Progenitor cell of endocrine pancreas (in vitro differentiated cells): ENCODE results near the gene FFAR3. TPM values are rescaled to one million over a fixed set of nuclear protein-coding genes. Genes with fewer than 3 reads are reported as not detected.

ENCODE experiments used
- DNase-seq: peaks from one replicate; pipeline ENCODE4 v3.0.0; 2021; ENCODE audit warnings: low spot score; ENCODE audit not compliant: unreplicated experiment
- H3K27ac Mint-ChIP-seq: 2 replicates; pipeline ENCODE4 v1.8.0; 2021; ENCODE audit warnings: mild to moderate bottlenecking, moderate library complexity, mixed read lengths
- H3K27me3 Mint-ChIP-seq: 2 replicates; pipeline ENCODE4 v1.8.0; 2021; ENCODE audit warnings: mixed read lengths
- H3K36me3 Mint-ChIP-seq: 2 replicates; pipeline ENCODE4 v1.8.0; 2022; ENCODE audit warnings: mixed read lengths; ENCODE audit not compliant: insufficient read depth
- H3K4me1 Mint-ChIP-seq: 2 replicates; pipeline ENCODE4 v1.8.0; 2021; ENCODE audit warnings: low read depth, mixed read lengths
- H3K4me3 Mint-ChIP-seq: 2 replicates; pipeline ENCODE4 v1.8.0; 2021; ENCODE audit warnings: low read depth, mild to moderate bottlenecking, moderate library complexity, mixed read lengths
- H3K9me3 Mint-ChIP-seq: 2 replicates; pipeline ENCODE4 v1.8.0; 2021; ENCODE audit warnings: low read depth, mixed read lengths
- total RNA-seq: library from RNA; stranded (reverse); gene quantifications from 2 replicates; pipeline ENCODE4 v1.2.1, GENCODE V29; 2021
- TF ChIP-seq, protein P1 (sequence below): fragments of 200-600 bp; sonication (generic); IDR thresholded peaks from one replicate; pipeline ENCODE4 v1.5.0; 2021; ENCODE audit warnings: antibody characterized with exemption, mild to moderate bottlenecking; ENCODE audit not compliant: unreplicated experiment

The FFAR3 gene
- total RNA-seq, 1 donor from 2014 or later: not detected

DNA sequence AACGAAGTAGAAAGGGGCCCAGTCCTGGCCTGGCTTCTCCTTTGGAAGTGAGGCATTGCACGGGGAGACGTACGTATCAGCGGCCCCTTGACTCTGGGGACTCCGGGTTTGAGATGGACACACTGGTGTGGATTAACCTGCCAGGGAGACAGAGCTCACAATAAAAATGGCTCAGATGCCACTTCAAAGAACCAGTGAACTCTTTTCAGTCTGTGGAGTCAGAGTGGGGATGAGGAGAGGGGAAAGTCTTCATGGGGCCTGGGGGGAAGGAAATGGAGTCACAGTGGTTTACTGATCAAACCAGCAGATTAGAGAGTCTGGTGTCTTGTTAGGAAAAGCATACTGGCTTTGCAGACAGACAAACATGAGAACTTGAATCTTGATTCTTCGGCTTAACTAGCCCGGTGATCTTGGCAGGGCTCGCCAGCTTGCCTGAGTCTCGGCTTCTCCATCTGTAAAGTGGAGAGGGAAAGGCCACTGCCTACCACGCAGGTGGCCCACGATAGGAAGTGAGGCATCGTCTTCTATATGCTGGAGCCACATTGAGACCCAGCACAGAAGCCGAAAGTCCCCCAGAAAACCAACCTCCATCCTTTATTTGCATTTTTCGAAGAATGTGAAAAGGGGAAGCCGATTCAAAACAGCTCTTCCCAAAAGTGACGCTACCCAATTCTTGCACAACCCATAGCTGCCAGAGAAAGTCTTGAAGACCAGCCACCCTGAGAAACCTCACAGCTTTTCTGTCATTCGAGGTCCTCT is 10.9 kb upstream of the FFAR3 start, which contains the start of gene FFAR1:
FFAR1 (plus strand) TSS at position 732 of the 759 bp plus-strand sequence. CDS start 3,650 bp downstream, outside the sequence.
- H3K27ac Mint-ChIP-seq: no peak within 1 kb of the TSS
- no peaks in the 10 kb centered on the region for H3K4me1 Mint-ChIP-seq
- H3K4me3 Mint-ChIP-seq: no peak within 1 kb of the TSS
- no peak for DNase-seq
- H3K36me3 Mint-ChIP-seq: no peaks in the 10 kb centered on the region
- H3K27me3 Mint-ChIP-seq: peaks cover 27% of the 10 kb centered on the region
- H3K9me3 Mint-ChIP-seq: no peaks in the 10 kb centered on the region
- TF ChIP-seq, protein P1, sequence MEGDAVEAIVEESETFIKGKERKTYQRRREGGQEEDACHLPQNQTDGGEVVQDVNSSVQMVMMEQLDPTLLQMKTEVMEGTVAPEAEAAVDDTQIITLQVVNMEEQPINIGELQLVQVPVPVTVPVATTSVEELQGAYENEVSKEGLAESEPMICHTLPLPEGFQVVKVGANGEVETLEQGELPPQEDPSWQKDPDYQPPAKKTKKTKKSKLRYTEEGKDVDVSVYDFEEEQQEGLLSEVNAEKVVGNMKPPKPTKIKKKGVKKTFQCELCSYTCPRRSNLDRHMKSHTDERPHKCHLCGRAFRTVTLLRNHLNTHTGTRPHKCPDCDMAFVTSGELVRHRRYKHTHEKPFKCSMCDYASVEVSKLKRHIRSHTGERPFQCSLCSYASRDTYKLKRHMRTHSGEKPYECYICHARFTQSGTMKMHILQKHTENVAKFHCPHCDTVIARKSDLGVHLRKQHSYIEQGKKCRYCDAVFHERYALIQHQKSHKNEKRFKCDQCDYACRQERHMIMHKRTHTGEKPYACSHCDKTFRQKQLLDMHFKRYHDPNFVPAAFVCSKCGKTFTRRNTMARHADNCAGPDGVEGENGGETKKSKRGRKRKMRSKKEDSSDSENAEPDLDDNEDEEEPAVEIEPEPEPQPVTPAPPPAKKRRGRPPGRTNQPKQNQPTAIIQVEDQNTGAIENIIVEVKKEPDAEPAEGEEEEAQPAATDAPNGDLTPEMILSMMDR: no peak

DNA sequence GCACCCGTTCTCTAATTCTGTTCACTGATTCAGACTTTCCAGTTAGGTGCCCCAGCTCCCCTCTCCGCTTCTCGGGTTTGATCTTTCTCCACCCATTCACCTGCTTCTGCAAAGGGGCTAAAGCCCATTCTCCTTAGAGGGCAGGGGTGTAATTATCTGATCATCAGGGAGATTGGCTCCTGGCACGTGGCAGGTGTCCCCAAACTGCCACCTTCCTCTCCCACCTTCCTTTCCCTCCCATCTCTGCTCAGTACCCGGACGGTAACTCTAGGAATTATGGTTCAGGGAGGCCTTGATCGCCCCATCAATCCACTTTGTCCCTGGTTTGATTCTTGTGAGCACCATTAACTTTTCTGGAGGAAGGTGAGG is 10.3 kb upstream of the FFAR3 start:
- TF ChIP-seq, protein P1: no peak
- no peak for DNase-seq

DNA sequence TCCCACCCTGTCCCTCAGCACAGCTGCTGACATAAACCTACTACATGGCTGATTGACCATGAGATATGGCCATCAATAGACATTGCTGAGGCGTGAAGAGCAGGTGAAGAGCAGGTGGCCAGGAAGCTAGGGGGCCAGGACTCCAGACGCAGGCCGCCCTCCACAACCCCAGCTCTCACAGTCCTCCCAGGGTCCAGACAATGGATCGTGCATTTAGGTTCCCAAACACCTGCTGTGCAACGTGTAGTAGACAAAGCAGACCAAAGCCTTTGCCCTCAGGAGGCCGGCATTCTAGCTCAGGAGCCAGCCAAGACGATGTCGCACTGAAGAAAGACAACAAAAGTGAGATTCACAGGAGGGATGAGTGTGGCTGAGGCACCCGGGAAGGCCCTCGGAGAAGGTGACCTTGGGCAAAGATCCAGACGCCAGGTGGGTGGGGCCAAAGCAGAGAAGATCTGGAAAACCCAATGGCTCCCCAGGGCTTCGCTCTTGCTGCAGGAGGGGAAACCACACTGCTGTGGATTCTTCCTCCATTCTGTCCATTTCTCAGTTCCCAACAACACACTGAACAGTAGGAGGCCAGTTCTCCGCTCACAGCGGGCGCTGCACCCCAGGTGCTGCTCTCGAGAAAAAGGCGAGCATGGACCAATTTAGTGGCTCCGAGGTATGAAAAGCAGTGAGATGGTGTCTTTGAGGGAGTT is 9.2 kb upstream of the FFAR3 start:
- no peak overlapping the region for H3K4me3 Mint-ChIP-seq
- TF ChIP-seq, protein P1: no peak
- no peaks in the 10 kb centered on the region for H3K4me1 Mint-ChIP-seq
- H3K36me3 Mint-ChIP-seq: no peaks in the 10 kb centered on the region
- no peak for DNase-seq
- peaks cover 21% of the 10 kb centered on the region for H3K27me3 Mint-ChIP-seq
- H3K27ac Mint-ChIP-seq: no peak overlapping the region
- no peaks in the 10 kb centered on the region for H3K9me3 Mint-ChIP-seq

More for the DNA sequence above, 10.3 kb upstream of the FFAR3 start:
- Mint-ChIP-seq H3K27ac (no peak overlapping the region), H3K9me3 (no peaks in the 10 kb centered on the region), H3K27me3 (peaks cover 24% of the 10 kb centered on the region), H3K4me3 (no peak overlapping the region), H3K4me1 (no peaks in the 10 kb centered on the region), H3K36me3 (no peaks in the 10 kb centered on the region)

DNA sequence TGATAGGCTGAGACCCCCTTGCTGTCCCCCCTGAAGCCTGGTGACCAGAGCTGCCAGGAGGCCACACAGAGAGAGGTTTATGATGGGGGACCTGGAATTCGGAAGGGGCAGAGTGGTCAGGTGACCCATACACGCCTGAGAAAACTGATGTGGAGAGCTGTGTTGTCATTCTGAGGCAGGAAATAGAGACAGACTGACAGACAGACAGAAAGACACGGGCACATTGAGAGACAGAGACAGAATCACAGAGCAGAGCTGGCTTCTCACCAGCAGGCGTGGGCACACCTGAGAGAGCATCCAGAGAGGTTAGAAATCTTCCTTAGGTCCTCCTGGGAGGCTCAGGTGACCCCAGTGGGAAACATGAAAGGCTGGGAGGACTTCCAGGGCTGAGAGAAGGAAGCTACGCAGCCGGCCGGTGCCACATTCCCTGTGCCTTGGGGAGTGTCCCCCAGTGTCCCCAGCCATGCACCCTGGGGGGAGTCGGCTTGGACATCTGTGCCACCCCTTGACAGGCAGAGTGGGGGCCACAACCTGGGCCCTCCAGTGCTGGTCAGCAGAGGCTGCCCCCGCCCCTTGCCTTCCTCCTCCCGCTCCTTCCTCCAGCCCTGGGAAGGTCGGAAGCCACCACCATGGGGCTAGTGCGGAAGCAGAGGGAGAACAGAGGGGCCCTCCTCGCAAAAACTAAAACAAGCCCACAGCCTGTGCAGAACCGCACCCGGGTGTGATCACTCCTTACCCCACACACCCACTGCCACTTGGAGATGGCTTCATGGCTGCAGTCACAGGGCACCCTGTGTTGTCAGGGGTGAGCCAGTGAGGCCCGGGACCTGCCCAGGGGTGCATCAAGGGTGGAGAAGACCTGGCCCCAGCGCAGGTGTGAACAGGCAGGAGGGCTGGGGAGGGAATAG is 8.4 kb upstream of the FFAR3 start:
- H3K4me3 Mint-ChIP-seq: no peak overlapping the region
- no peak for DNase-seq
- no peak overlapping the region for H3K27ac Mint-ChIP-seq
- no peaks in the 10 kb centered on the region for H3K36me3 Mint-ChIP-seq
- H3K27me3 Mint-ChIP-seq: peaks cover 21% of the 10 kb centered on the region
- no peaks in the 10 kb centered on the region for H3K9me3 Mint-ChIP-seq
- H3K4me1 Mint-ChIP-seq: no peaks in the 10 kb centered on the region
- TF ChIP-seq, protein P1: no peak

DNA sequence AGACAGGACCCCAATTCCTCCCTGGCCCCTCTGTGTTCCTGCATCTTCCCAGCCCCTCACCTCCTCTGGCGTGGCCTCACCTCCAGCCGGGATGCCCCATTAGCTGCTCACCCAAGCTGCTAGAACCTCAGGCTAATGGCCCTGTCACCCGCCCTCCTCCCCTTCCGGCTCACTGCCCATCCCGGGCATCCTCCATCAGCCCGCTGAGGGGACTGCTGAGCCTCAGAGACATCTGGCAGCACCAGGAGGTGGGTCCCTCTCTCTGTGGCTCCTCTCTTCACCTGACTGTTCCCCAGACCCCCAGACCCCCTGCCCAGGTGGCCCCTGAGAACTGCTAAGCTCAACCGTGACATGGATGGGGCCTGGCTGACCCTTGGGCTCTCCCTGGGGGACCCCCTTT is 7.7 kb upstream of the FFAR3 start:
- Mint-ChIP-seq H3K9me3 (no peaks in the 10 kb centered on the region), H3K27me3 (peaks cover 21% of the 10 kb centered on the region), H3K4me1 (no peaks in the 10 kb centered on the region), H3K36me3 (no peaks in the 10 kb centered on the region), H3K27ac (no peak overlapping the region), H3K4me3 (no peak overlapping the region)
- TF ChIP-seq, protein P1: no peak
- no peak for DNase-seq
